HCT116 (cell line): ENCODE data around the gene ZMYM4.

Source experiments
- CEBPB ChIP-seq: IDR thresholded peaks from 2 replicates; pipeline ENCODE4 v1.6.1; 2012; ENCODE audit warnings: low read depth
- FOSL1 ChIP-seq: IDR thresholded peaks from 2 replicates; pipeline ENCODE4 v1.6.1; 2012; ENCODE audit warnings: low read depth
- POLR2A ChIP-seq: IDR thresholded peaks from 2 replicates; pipeline ENCODE4 v1.7.0; 2011; ENCODE audit warnings: borderline replicate concordance; ENCODE audit not compliant: insufficient read depth, insufficient read length; ENCODE audit errors: extremely low read depth
- TCF7L2 ChIP-seq: IDR thresholded peaks from 2 replicates; pipeline ENCODE4 v1.7.0; 2011; ENCODE audit warnings: borderline replicate concordance, inconsistent platforms; ENCODE audit not compliant: insufficient read depth, insufficient read length; ENCODE audit errors: extremely low read depth
- TF ChIP-seq, protein P1 (sequence below), 3 experiments: fragments of 200-600 bp in 1 of 3; sonication (generic) in 1 of 3; IDR thresholded peaks in 2 of 3; conservative IDR thresholded peaks in 1 of 3; 2 replicates each; pipeline ENCODE4 v1.5.1; 2012 to 2017; ENCODE audit warnings: low read depth in 2 of 3, low read length in 2 of 3, antibody characterized with exemption in 1 of 3, borderline replicate concordance in 1 of 3, control low read depth in 1 of 3, mild to moderate bottlenecking in 1 of 3, mixed read lengths in 1 of 3, mixed run types in 1 of 3, moderate library complexity in 1 of 3; ENCODE audit not compliant: insufficient read depth in 1 of 3

DNA sequence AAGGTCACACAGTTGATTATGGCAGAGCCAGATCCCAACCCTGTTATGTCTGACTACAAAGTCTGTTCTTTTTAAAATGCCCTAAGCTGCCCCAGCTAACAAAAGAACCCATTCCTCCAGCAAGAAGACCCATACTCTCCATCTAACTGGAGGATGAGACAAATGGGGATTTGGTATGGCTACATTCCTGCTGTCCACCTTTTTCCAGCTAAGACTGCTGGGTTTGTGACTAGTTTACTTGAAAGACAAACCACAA is 175.9 kb downstream of the ZMYM4 start:
- TF ChIP-seq, protein P1, sequence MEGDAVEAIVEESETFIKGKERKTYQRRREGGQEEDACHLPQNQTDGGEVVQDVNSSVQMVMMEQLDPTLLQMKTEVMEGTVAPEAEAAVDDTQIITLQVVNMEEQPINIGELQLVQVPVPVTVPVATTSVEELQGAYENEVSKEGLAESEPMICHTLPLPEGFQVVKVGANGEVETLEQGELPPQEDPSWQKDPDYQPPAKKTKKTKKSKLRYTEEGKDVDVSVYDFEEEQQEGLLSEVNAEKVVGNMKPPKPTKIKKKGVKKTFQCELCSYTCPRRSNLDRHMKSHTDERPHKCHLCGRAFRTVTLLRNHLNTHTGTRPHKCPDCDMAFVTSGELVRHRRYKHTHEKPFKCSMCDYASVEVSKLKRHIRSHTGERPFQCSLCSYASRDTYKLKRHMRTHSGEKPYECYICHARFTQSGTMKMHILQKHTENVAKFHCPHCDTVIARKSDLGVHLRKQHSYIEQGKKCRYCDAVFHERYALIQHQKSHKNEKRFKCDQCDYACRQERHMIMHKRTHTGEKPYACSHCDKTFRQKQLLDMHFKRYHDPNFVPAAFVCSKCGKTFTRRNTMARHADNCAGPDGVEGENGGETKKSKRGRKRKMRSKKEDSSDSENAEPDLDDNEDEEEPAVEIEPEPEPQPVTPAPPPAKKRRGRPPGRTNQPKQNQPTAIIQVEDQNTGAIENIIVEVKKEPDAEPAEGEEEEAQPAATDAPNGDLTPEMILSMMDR (IDR thresholded peaks at IDR 0.05 in 2 of 3, conservative IDR thresholded peaks at IDR 0.05 in 1 of 3; ENCODE audit: borderline replicate concordance in 1 of 3, insufficient read depth in 1 of 3, low read depth in 2 of 3, low read length in 2 of 3) = no peak
- TF ChIP-seq CEBPB = no peak
- TF ChIP-seq POLR2A = no peak
- TF ChIP-seq TCF7L2 = no peak
- no peak for TF ChIP-seq FOSL1
